ENCODE results near the gene VWA8.
"Not testable (repeated sequence)": the region's sequence is repeated elsewhere in the genome, so short reads cannot be mapped to it uniquely, and the experiment has no call there.

VWA8 gene

GRCh38 chr13:41922894-41923293 lies 38.0 kb downstream of the VWA8 start:
- not testable (repeated sequence) for DNase-seq (ENCODE audit: low spot score)

- DNase-seq (ENCODE audit: low spot score): no peak
Observed at GRCh38 chr13:41919741-41920487, 41.0 kb downstream of the VWA8 start.

GRCh38 chr13:41919031-41919740 lies 41.7 kb downstream of the VWA8 start:
- no peak for DNase-seq (ENCODE audit: low spot score)

GRCh38 chr13:41917641-41918040 lies 43.3 kb downstream of the VWA8 start:
- no peak for DNase-seq (ENCODE audit: low spot score)

- peak; percentile 44 for DNase-seq (ENCODE audit: low spot score)
Observed at GRCh38 chr13:41916173-41916954, 44.5 kb downstream of the VWA8 start.

- DNase-seq (ENCODE audit: low spot score): no peak
Observed at GRCh38 chr13:41915081-41915480, 45.8 kb downstream of the VWA8 start.

GRCh38 chr13:41914552-41914951 lies 46.4 kb downstream of the VWA8 start:
- DNase-seq (ENCODE audit: low spot score): no peak

GRCh38 chr13:41909506-41909905 lies 51.4 kb downstream of the VWA8 start:
- no peak for DNase-seq (ENCODE audit: low spot score)

- peak; percentile 52 for DNase-seq (ENCODE audit: low spot score)
Observed at GRCh38 chr13:41905600-41906254, 55.2 kb downstream of the VWA8 start.

- DNase-seq (ENCODE audit: low spot score): no peak
Observed at GRCh38 chr13:41900918-41901317, 60.0 kb downstream of the VWA8 start.

GRCh38 chr13:41898411-41898810 lies 62.5 kb downstream of the VWA8 start:
- not testable (repeated sequence) for DNase-seq (ENCODE audit: low spot score)

GRCh38 chr13:41897126-41897525 lies 63.8 kb downstream of the VWA8 start:
- no peak for DNase-seq (ENCODE audit: low spot score)

- DNase-seq (ENCODE audit: low spot score): no peak
Observed at GRCh38 chr13:41895478-41895877, 65.4 kb downstream of the VWA8 start.

GRCh38 chr13:41891119-41891518 lies 69.8 kb downstream of the VWA8 start:
- DNase-seq (ENCODE audit: low spot score): no peak

GRCh38 chr13:41883147-41883546 lies 77.8 kb downstream of the VWA8 start:
- no peak for DNase-seq (ENCODE audit: low spot score)

- not testable (repeated sequence) for DNase-seq (ENCODE audit: low spot score)
Observed at GRCh38 chr13:41881890-41882289, 79.0 kb downstream of the VWA8 start.

GRCh38 chr13:41880966-41881365 lies 79.9 kb downstream of the VWA8 start:
- no peak for DNase-seq (ENCODE audit: low spot score)

GRCh38 chr13:41864658-41865057 lies 96.3 kb downstream of the VWA8 start:
- no peak for DNase-seq (ENCODE audit: low spot score)

GRCh38 chr13:41862659-41863058 lies 98.2 kb downstream of the VWA8 start:
- DNase-seq (ENCODE audit: low spot score): not testable (repeated sequence)

- no peak for DNase-seq (ENCODE audit: low spot score)
Observed at GRCh38 chr13:41859565-41859964, 101.3 kb downstream of the VWA8 start.

GRCh38 chr13:41858780-41859179 lies 102.1 kb downstream of the VWA8 start:
- DNase-seq (ENCODE audit: low spot score): no peak

GRCh38 chr13:41854758-41855157 lies 106.2 kb downstream of the VWA8 start:
- DNase-seq (ENCODE audit: low spot score): no peak
